SK-N-SH (cell line): ENCODE measurements around the gene WNT1.

ENCODE experiments used
- CTCF ChIP-seq: fragments of 200-600 bp; sonication (generic); IDR thresholded peaks from 2 replicates; pipeline ENCODE4 v1.6.1; 2017; ENCODE audit warnings: antibody characterized with exemption, mild to moderate bottlenecking, moderate library complexity
- EP300 ChIP-seq, 2 experiments: IDR thresholded peaks; 2 replicates each; pipeline versions ENCODE4 v1.4.0 to v1.6.1; 2012; ENCODE audit warnings: borderline replicate concordance in 1 of 2, low read depth in 1 of 2, low read length in 1 of 2
- REST ChIP-seq: IDR thresholded peaks from 2 replicates; pipeline ENCODE4 v1.6.1; 2012; ENCODE audit warnings: mild to moderate bottlenecking, low read depth, low read length, moderate library complexity
- TAF1 ChIP-seq: IDR thresholded peaks from 2 replicates; pipeline ENCODE4 v1.6.1; 2012; ENCODE audit warnings: low read depth, mild to moderate bottlenecking, low read length, moderate library complexity, borderline replicate concordance
- USF1 ChIP-seq: IDR thresholded peaks from 2 replicates; pipeline ENCODE4 v1.4.0; 2012; ENCODE audit warnings: low read depth, borderline replicate concordance

- TF ChIP-seq CTCF (no peak), REST (no peak), EP300 (IDR thresholded peaks at IDR 0.05; ENCODE audit: borderline replicate concordance in 1 of 2, low read depth in 1 of 2, low read length in 1 of 2) (no peak), USF1 (no peak), TAF1 (no peak)
These were observed 48.0 kb downstream of the WNT1 start for GRCh38 chr12:49026101-49026500.
